ENCODE measurements around the gene ANKRD10.

ANKRD10 gene

DNA sequence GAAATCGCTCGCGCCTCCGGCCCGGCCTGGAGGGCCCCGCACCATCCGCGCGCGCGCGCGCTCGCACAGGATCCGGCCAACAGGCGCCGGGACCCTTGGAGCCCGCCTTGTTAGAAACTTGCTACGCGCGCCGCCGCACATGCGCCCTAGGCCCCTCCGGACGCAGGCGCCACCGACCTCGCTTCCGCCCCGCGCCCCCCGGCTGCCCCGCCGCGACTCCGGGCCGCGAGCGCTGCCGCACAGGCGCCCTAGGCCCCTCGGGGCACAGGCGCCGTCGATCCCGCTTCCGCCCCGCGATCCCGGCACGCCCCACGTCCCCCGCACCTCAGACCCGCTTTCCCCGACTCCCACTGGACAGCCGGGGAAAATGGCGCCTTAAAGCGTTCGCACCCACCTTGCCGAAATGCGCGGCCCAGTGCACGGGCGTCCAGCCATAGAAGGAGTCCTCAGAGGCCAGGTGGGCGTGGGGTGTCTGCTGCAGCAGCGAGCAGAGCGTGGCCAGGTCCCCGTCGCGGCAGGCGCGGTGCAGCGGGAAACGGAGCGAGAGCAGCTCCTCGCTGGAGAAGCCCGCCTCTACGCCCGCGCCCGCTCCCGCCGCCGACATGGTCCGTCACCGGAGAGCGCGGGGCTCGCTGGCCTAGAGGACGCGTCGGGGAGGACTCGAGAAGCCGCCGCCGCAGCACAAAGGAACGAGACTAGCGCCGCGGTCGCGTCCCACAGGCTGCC lies 375 bp downstream of the ANKRD10 start:
- FAIRE-seq = no peak

GRCh38 chr13:110914081-110914330 lies 863 bp downstream of the ANKRD10 start:
- FAIRE-seq = no peak

- FAIRE-seq = no peak
Observed at GRCh38 chr13:110913322-110914080, 1.4 kb downstream of the ANKRD10 start.

DNA sequence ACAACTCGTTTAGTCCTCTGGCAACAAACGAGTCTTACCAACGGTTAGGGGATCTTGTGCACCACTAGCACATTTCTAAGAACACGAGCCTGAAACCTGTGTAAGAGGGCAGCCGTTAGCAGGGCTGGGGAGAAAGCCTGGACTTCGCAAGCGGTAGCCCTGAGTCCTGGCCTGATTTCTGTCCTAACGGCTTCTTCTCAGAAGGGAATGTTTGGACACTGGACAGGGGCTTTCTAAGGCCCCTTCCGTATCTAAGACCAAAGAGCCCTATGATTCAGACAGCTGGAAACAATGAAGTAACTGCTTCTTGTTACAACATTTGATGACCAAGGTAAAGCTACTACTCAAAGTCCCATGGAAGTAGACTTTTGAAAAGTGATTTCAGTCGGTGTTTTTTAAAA lies 2.2 kb downstream of the ANKRD10 start:
- FAIRE-seq = no peak

- no peak for FAIRE-seq
Observed at GRCh38 chr13:110911880-110912279, 3.0 kb downstream of the ANKRD10 start.

DNA sequence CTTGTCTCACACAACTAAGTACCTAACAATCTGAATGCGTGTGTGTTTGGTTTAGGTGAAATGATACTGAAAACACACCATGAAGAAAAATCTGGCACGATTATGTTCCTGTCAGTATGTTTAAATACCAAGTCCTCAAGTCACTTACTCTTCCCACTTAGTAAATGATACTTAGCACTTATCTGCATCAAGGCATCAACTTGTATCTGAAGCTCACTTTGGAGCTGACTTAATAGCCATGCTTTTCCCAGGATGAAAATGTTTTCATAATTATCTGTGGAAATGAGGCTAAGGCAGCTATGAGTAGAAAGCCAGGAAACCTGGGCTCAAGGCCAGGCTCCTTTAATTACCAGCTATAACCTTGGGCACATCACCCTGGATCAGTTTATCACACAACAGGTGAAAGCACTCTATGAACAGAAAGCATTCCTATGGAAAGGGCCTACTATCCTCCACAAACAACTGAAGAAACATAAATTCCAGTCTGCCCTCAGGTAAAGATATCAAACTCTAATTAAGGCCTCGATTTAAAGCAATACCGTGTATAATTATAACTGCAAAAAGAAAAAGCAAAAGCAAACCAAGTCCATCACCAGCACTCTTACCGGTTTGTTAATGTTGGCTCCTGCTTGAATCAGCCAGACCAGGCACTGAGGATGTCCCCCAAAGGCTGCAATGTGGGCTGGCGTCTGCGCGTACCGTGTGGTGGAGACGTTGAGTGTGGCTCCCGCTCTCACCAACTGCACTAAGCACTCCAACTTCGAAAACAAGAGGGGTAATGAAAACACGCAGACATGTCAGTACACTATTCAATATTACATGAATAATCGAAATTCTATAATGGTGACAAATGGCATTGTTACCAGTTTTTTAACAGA lies 4.6 kb downstream of the ANKRD10 start:
- no peak for FAIRE-seq

GRCh38 chr13:110907951-110908898 lies 6.6 kb downstream of the ANKRD10 start:
- peak; percentile 27 for FAIRE-seq

DNA sequence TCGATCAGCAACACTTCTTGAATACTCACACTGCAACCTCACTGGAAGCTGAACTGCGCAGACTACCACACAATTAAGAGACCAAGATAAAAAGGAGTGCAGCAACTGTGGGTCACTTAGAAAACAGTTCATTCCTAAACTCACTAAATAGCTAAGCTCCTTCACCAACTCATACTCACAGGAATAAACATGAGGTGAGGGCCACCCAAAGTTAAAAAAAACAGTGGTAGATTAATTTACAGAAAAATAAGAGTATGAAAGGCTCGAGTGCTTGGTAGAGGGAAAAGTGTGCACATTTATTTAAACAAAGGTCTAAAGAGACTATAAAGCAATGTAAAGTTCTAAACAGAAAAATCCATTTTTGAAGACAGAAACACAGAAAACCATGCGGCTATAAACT lies 7.6 kb downstream of the ANKRD10 start:
- FAIRE-seq = no peak

DNA sequence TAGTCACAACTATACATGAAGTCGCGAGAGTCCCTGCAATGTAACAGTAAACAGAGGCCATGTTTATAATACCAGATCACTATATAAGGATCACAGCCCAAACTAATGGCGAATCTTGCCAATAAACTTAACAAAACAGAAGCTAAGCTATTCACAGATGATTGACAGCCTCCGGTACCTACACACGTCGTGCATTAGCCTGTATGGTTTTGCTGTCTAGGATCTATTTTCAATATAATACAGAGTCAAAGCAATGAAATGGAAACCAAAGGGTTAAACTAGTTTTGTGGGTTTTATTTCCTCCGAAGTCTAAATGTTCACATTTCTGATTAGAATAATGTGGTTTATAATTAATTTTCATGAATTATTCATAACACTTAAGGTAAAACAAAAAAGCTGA lies 10.1 kb downstream of the ANKRD10 start:
- no peak for FAIRE-seq

- FAIRE-seq = no peak
Observed at GRCh38 chr13:110902370-110902769, 12.5 kb downstream of the ANKRD10 start.

- no peak for FAIRE-seq
Observed at GRCh38 chr13:110897521-110897920, 17.3 kb downstream of the ANKRD10 start.

GRCh38 chr13:110897014-110897413 lies 17.9 kb downstream of the ANKRD10 start:
- no peak for FAIRE-seq

DNA sequence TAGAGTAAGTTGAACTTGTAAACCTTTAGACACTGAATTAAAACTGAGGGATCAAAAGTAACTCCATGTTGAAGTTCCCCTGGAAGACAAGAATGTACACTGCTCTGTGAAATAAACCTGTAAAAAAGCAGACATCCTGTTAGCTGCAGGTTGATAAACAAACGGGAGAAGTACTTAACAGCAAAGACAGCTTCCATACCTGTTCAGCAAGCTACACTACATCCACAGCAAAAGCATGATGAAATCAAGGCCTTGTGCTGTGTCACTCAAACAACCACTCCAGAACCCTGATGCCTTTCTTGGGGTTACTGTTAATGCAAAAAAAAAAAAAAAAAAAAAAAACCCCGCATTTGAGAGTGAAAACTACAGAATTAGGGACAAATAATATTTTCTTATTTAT lies 20.8 kb downstream of the ANKRD10 start:
- no peak for FAIRE-seq

DNA sequence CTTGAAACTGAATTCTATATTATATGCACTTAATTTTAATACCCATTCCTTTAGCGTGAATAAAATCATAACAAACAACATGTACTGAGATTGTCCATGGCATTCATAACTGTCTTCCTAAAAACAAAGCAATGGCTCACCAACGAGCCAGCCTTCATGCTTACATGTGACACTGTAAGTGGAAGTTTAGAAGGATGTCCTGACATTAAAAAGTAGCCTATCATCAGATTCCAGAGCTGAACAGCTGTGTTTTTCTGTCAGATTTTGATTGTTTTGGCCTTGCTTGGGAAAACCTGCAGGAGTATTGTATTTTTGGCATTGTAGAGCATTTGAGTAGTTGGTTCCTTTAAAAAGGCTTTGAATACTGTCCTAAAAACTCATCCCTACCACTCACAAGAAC lies 21.3 kb downstream of the ANKRD10 start:
- FAIRE-seq = no peak

- no peak for FAIRE-seq
Observed at GRCh38 chr13:110890279-110891165, 24.3 kb downstream of the ANKRD10 start.

DNA sequence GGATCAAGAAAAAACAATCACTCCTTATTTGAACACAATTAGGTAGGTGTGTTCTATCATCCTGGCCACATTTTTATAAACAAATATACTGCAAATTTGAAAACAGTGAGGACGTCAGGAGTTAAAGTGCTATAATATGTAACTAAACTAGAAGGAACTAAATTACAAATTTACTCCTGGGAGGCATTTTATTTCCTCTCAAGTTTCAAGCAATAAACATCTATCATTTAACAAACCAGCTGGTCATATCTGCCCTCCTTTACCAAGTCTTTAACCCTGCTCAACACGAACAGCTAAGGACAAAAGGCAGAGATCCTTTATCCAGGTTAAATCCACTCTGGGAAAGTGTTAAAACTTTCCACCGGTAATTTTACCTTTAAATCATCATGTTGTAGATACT lies 26.5 kb downstream of the ANKRD10 start:
- FAIRE-seq = no peak

GRCh38 chr13:110887597-110888333 lies 27.1 kb downstream of the ANKRD10 start:
- no peak for FAIRE-seq

DNA sequence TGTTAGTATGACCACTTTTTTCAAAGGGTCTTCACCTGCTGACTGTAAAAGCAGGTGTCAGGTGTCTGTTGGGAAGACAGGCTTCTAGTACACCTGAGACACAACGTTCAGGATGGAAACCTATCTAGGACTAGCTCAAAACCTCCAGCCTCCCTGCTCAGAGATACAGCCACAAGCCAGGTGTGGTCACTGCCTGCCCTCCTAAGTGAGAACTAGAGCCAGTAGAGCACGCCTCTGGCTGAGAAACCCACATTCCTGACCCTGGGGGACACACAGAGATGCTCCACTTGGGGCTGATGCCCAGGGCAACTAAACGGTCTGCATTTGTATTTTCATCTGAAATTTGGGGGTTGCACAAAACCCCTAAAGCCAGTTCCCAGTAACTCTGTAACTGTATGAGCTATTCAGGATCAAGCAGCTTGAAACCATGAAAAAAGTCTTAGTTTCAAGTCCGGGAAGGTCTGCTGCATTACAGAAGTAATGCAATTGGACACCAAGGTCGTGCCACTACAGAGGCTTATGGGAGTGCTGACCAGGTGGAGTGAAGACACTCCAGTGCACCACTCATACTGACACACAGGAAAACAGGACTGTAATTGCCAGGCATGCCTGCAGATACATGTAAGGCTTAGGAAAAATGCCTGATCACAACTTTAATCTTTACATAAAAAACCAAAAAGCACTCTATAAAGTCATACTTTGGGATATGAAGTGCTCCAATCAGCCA lies 27.8 kb downstream of the ANKRD10 start:
- FAIRE-seq = no peak

GRCh38 chr13:110885966-110886869 lies 28.7 kb downstream of the ANKRD10 start:
- FAIRE-seq = no peak
